Amygdala (tissue), 56 donors: ENCODE measurements around the gene AANAT.
A peak's percentile ranks its signal among the peaks of the same experiment; 100 is the strongest.

Experiments
- DNase-seq, 56 donors: peaks; one replicate each; lab custom pipeline; 2025; lab: John Stamatoyannopoulos, UW

Gene AANAT

GRCh38 chr17:76484228-76484725 lies 16.9 kb downstream of the AANAT start:
- DNase-seq: no peak

DNA sequence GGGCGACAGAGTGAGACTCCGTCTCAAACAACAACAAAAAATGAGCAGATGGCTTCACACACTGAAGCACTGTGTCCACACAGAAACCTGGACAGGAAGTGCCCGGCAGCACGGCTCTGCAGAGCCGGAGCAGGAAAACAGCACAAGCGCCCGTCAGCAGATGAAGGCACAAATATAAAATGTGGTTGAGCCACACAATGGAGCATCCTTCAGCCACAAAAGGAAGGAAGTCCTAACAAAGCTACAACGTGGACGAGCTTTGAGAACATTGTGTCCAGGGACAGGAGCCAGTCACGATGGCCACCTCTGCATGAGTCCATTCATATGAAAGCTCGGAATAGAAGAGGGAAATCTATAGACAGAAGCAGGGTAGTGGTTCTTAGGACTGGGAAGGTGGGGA lies 18.2 kb downstream of the AANAT start:
- DNase-seq: peak in 26 of 56 donors; percentile 16 to 66 (median 35)

DNA sequence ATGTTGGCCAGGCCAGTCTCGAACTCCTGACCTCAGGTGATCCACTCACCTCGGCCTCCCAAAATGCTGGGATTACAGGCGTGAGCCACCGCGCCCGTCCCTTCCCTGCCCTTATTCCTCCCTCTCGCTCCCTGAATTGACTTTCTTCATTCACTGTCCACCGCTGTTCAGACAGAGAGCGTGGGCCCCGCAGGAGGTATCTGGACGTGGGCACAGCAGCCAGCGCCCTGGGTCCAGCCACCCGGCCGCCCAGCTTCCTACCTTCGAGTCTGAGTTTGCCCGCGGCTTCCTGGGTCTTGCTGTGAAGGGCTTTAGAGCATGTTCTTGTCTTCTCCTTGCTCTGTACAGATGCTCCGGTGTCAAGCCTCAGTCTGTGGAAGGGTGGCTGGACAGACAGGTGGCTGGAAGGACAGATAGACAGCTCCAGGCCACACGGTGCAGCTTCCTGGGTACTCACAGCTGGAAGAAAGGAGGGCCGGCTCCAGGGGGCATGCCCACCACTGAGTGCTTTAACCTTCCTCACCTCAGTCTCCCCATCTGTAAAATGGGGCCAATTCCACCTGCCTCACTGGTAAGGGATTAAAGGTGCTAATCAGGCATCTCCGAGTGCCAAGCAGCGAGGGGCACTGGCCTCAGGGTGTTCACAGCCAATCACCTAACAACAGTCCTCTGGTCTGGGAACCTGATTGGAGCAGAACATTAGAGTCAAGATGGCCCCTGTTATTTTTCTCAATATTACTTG lies 20.2 kb downstream of the AANAT start:
- DNase-seq: no peak

GRCh38 chr17:76490112-76490710 lies 22.8 kb downstream of the AANAT start:
- DNase-seq: no peak

DNA sequence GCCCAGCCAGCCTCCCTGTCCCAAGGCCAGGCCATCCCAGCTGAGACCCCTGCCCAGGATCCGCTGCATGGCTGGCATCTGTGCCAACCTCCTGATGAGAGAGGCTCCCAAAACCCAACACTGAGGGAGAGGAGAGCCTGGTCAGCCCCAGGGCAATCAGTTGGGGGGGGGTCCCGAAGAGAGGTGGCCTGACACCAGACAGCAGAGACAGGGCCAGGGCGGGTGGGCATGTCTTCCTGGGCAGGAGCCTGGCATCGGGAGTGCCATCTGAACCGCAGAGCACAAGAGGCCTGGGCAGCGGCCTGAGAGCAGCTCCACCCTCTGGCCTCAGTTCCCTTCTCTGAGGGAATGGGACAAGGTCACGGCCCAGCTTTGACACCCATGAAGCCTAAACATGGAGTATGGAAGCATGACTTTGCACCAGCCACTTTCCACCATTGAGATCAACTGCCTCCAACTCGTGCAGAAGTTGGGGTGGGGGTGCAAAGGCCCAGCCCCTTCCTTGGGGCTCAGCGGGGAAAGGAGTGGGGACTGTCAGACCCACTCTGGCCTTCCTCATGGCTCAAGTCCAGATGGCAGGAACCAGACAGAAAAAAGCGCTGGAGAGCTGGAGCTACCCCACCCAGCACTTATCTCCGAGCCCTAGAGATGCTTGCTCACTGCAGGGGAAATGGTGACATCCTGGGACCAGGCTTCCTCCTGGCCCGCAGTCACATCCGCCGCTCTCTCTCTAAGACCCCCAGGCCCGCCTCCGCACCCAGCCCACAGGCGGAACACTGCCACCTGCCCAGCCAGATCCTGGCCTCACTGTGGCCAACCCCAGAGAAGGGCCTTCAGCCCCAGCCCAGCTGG lies 24.1 kb downstream of the AANAT start:
- no peak for DNase-seq

DNA sequence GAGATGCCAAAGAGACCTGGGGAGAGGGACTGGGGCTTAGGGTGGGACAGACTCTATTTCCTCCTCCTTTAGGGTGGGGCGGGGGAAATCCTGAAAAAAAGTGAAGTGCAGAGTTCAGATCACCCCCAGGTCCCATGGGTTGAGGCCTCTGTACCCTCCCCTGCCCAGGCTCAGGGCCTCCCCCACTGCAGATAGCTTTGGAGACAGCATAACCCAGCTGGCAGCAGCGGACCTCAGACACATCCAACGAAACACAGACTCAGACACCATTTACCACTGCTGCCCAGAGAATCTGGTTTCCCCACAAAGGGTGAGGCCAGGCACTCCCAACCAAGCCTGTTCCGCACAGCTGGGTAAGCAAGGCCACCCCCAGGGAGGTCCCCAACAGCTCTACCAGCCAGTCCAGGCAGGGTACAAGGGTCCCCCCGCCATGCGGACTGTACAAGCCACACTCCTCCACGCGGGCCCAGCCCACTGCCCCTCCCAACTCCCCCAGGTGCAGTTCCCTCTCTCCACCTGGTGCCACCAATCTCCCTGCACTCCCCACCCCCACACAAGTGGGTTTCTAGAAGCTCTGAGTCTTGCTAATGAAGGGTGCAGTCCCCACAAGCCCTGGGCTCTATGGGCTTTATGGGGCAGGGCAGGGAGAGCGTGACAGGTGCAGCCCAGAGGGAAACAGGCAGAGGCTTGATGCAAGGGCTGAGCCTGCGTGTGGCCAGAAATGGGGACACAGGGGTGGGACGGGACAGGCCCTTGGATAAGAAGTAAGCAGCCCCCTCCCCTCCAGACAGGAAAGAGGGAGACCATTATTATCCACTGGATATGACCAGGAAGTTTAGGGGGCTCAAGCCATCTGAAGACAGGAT lies 25.0 kb downstream of the AANAT start:
- DNase-seq: no peak

- peak in 33 of 56 donors; percentile 16 to 66 (median 36) for DNase-seq
Measured at GRCh38 chr17:76492989-76493501, 25.6 kb downstream of the AANAT start.

DNA sequence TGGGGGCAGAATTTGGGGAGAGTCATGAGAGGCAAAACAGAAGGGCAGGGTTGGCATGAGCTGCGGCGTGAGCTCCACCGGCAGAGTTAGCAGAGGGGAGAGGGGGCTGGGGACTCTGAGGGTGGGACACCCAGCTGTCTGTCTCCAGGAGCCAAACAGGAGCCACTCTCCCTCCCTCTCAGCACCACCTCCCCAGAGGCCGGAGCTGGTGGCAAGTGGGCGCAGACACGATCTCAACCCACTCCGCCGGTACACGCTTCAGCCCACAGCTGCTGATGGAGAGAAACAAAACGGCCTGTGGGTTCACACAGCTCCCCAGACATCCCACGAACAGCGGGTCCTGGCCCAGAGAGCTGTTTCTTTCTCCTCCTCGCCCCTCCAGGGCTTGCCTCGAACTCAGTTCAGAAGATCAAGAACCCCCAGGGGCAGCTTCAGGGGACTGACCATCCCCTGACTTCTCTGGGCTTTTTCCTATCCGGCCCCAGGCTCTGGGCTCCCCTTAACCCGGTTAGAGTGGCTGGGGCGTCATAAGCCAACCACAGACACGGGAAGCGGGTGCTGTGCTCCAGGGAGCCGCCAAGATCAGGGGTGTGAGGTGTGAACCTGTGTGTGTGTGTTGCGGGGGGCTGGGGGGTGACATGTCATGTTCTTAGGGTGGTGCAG lies 26.2 kb downstream of the AANAT start:
- no peak for DNase-seq

DNA sequence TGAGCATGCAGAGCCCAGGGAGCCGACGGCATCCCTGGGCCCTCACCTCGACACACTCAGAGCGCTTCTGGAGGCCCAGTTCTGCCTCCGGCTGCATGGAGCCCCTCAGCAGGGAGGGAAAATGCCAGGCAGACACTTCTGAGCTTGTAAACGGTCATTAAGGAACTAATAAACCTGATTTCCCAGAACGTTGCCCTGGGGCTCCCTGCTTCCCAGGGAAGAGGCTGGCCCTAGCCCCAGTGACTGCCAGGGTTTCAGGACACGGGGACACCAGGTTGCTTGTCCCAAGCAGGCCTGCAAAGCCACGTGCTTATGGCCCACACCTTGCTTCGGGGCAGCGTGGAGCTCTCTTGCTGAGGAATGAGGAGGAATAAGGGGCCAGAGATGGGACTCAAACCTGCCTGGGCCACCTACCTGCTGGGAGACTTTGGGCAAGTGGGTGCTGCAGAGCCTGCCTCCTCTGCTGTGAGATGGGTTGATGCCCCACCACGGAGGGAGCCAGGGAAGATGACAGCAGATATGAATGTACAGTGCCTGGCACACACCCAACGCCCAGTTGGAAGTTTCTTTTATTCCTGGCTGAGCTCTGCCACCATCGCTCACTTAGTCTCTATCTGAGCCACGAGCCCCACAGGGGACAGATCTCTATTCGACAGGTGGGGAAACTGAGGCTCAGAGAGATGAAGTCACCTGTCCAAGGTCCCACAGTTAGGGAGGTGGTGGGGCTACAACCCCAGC lies 28.4 kb downstream of the AANAT start:
- peak in 2 of 56 donors; percentile 15 to 37 for DNase-seq

DNA sequence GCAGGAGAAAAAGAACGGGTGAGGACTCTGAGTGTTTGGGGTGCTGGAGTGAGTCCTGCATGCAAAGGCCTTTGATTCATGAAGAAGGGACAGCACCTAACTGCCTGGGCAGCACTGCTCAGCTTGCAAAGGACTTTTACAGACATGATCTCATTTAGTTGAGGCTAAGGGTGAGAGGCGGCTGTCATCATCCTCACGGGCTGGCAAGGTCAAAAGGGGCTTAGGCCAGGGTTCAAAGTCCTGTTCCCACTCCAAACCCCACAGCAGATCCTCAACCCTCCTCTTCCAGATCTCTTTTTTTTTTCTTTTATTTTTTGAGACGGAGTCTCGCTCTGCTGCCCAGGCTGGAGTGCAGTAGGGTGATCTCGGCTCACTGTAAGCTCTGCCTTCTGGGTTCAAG lies 29.1 kb downstream of the AANAT start:
- no peak for DNase-seq

GRCh38 chr17:76497699-76497978 lies 30.2 kb downstream of the AANAT start:
- peak in 2 of 56 donors; percentile 57 to 74 for DNase-seq

- peak in 35 of 56 donors; percentile 25 to 79 (median 57) for DNase-seq
Measured at GRCh38 chr17:76497979-76498875, 30.8 kb downstream of the AANAT start.

- no peak for DNase-seq
Measured at GRCh38 chr17:76498876-76499251, 31.5 kb downstream of the AANAT start.

DNA sequence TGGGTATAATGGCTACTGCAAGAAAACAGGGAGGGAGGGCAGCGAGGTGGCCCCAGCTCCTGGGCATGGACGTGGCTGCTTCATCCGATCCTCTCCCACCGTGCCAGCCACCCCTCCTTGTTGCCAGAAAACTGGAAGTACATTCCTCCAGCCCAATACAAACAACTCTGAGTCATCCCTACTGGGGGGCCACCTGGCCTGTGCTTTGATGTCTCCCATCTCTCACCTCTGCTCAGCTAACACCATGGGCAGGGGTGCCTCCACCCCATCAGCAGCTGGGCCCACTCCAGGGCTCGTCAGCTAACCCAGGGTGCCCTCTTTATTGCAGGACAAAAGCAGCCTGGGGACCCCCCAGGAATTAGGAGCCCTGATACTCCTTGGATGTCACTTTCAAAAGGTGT lies 31.9 kb downstream of the AANAT start:
- no peak for DNase-seq

DNA sequence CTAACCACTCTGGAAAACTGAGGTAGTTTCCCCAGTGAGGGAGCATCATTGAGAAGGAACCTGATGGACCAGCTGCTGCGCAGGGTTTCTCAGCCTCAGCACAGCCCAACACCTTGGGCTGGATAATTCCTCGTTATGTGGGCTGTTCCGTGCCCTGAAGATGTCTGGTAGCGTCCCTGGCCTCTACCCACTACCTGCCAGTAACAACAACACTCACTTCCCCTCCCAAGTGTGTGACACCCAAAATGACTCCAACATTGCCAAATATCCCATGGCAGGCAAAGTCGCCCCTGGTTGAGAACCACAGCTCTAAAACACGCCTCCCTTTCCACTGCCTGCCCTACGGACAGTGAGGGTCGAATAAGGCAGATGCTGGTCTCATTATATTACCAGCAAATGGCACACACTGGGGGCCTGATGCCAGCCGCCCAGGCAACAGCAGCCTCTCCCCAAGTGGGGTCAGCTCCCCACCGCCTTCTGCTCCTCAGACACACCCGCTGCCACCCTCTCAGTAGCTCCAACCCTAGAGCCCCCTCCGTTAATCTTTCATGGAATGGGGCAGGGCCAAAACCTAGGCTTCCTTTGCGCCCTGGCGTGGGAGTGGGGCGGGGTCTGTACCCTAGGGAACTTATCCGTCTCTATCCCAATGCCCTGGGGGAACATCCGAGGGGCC lies 32.8 kb downstream of the AANAT start:
- DNase-seq: no peak

DNA sequence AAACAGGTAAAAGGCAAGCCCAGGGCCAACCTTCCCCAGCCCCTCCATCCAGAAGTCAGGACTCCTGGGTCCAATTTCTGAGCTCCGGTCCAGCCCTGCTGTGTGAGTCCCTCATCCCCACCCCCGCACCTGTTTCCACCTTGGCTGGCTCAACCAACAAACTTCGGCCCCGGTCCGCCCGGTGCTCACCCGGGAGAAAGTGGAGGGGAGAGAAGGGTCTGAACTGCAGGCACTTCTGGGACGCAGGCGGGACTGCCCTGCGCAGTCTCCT lies 33.3 kb downstream of the AANAT start:
- DNase-seq: no peak

DNA sequence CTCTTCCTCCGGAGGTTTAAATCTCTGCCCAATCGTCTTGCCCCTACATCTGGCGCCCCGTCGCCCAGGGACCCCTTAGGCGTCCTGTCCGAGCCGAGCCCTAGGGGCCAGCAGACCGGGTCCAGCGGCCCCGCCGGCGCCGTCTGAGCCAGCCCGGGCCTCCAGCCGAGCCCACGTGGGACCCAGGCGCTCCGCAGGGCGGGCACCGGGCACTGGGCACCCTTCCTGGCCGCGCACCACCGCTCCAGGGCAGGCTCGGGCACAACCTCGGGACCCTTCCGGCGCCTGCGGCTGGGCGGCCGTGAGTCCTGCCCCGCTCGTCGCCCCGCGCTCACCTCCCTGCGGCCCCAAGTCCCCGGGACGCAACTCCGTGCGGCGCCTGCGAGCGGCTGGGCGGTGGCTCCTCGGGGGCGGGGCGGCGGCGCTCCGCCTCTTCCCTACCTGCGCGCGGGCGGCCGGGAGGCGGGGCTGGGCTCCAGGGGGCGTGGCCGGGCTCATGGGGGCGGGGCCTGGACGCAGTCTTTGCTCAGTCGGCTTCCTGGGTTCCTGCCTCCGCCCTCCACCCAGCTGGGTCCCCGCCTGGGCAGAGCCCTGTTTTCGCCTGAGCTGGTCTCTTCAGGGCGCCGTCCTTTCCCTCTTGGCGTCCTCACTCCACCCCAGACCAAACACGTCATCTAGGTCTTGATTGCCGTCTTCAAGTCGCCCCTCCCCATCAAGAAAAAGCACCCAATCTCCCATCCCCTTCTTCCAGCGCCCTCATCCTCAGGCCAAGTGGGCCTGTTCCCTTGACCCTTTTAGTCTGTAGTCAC lies 33.8 kb downstream of the AANAT start, which contains the start of gene RHBDF2:
RHBDF2 (minus strand) TSS at position 406 of the 809 bp plus-strand sequence. CDS start 19,899 bp downstream, outside the sequence.
- peak in 47 of 56 donors; percentile 17 to 87 (median 63) for DNase-seq
